HL-60/S4 treated with phorbol 12-myristate 13-acetate at 8.2 ng/mL for 4 days and 3 days (cell line): Measurements from ENCODE around the gene CDC73.
"Not testable (repeated sequence)": the region's sequence is repeated elsewhere in the genome, so short reads cannot be mapped to it uniquely, and the experiment has no call there.

ENCODE experiments used
- in situ Hi-C: fragments of 300-500 bp; cut with MboI; formaldehyde crosslinking; loops from 2 replicates; pipeline ENCODE4 v1.15.0; 2022; ENCODE audit warnings: low sequenced_read_pairs

CDC73 gene

DNA sequence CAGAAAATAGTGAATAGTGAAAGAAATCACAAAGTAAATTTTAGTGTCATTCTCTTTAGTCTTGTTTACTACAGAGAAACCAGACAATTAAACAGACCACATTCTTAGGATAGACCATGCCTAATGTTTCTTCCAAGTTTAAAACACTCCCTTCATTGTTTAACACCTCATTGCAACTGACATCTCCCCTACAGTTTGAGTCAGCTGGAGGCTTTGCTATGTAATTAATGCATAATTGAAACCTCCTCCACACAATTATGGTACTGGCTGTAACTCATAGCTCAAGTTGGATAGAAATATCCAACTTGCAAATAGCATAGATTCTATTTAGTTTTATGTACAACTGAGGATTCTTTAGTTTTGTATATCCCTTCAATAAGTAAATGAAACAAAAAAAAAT, 99.8 kb downstream of the CDC73 start:
- in situ Hi-C loops: no loop called here

DNA sequence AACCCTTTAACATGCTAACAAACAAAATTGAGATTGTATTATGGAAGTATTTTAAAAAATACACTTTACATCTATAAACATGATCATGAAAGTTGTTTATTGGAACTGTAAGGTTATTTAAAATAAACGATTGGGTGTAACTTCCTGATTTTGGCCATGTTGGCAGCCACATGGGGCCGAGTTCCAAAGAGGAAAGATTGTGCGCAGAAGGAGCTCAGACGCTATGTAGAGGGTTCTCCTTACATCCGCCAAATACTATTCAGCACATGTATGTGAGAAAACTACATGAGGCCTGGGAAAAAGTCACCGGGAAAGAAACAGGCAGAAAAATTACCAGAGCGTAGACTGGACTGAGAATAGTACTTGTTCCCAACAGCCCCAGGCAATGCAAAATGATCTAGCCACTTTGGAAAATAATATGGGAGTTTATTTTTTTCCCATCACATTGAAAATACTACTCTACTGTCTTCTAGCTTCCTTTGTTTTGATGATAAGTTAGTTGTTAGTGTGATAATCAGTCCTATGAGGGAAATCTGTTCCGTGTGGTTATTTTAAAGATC, 100.3 kb downstream of the CDC73 start:
- in situ Hi-C loops: no loop called here

DNA sequence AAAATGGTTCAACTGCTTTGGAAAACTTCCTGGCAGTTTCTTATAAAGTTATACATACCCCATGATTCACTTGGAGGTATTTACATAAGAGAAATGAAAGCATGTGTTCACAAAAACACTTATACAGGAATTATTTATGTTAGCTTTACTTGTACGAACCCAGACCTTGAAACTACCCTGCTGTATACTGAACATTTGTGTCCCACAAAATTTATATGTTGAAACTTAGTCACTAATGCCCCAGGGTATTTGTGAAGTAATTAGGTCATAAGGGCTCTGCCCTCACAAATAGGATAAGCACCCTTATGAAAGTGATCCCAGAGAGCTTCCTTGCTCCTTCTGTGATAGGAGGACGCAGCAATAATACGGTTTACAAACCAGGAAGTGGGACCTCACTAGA, 107.3 kb downstream of the CDC73 start:
- in situ Hi-C loops: no loop called here

DNA sequence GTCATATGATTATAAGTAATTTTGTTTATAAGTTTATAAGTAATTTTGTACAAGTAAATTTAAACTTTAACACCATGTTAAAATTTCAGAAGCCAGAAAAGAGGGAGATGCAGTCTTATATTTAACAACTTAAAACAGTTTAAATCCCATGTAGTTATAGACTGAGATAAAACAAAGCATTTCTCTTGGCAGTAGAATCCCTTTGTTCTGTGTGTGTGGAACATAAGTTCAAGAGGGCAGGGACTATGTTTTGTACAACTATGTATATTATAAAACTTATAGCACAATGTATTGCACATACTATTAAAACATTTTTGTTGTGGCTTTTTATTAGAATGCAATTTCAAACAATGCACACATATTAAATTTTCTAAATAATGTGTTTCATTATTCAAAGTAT, 109.3 kb downstream of the CDC73 start:
- in situ Hi-C loops: not testable (repeated sequence)

DNA sequence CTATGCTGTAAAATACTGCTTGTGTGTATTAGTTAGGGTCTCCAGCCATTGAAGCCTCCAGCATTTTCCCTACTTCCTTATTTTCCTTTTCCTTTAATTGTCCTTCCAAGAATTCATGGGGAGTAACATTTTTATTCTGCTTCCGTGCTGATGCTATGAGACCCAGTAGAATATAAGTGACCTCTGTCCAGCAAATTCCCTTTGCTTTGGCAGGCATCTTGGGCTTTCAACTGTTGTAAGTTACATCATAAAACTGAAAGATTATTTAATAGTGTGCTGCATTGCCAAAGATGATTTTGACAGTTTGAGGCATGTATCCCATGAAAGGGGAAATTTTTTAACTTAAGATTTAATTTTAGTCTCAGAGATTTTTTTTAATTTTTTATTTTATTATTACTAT, 112.7 kb downstream of the CDC73 start:
- in situ Hi-C loops: no loop called here

DNA sequence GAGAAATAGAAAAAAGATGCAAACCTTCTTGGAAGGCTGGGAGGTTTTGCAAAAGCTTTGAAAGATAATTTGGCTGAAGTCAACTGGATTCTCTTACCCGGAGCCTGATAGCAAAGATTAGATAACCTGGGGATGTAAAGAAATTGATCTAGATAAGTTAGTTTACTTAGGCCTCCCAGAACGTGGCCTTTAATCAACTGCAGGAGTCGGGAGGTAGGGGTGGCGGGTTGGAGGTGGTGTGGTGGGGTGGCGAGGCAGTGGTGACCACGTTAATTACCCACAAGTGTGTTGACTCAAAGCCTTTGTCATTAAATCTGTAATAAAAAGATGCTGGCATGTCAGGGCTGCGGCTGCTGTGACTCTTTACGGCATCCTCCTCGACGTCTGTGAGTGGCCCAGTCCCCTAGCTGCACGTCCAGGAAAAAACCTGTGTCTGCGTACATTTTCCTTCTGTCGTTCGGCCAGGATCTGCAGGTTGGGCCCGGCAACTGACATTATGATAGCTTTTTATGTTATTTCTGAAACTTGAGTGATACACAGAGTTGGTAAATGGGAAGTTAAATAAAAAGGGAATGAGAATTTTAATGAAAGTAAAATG, 115.6 kb downstream of the CDC73 start:
- in situ Hi-C loops: no loop called here

DNA sequence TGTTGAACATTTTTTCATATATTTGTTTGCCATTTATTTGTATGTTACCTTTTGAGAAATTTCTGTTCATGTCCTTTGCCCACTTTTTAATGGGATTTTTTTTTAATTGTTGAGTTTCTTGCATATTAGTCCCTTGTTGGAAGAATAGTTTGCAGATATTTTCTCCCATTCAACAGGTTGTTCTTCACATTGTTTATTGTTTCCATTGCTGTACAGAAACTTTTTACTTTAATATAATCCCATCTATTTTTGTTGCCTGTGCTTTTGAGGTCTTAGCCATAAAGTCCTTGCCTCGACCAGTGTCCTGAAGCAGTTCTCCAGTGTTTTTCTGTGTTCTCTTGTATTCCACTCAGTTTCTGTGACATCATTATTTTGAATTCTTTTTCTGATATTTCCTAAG, 118.8 kb downstream of the CDC73 start:
- in situ Hi-C loops: no loop called here

DNA sequence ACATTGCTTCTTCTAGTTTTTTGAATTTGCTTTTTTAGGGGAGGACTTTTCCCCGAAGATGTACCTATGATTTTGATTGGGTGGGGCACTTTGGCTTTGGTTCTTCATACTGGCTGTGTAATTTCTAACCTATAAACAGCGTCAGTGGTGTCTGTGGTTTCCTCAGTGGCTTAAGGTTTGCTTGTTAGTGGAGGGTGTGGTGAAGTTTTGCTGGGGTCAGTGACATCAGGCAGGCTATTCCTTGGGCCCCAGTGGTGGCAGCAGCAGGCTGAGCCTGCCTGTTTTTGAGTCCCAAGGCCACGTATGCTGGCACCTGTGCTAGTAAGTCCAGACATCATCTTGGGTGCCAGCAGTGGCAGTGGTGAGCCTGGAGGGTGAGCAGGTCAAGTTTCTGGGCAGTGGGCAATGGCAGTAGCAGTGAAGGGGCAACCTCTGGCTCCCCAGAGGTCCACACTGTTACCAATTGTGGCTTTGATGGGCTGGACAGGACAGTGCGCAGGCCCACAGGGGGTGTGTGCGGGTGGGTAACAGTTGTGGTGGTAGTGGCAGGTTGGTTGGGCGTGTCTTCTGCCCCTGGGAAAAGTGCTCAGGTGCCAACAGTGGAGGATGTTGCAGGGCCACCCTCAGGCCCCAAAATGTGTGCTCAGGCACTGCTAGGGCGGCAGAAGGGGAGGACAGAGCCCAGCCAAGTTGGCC, 119.4 kb downstream of the CDC73 start:
- in situ Hi-C loops: no loop called here

DNA sequence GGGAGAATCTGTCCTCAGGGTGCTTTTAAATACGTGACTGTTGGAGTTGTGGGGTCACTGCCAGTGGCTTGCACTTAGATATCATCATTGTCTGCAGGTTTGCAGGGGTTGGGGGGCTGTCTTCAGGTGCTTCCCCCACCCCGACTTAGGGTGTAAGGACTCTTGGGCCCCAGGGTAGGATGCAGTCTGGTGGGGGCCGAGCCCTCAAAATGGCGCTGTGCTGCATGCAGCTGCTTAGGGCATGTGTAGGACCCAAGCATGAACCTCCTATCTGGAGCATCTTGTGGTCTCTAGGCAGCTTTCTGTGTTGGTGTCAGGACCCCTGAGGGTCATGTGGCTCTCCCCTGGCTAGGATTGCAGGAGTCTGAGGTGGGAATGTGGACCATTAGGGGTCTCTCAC, 120.2 kb downstream of the CDC73 start:
- in situ Hi-C loops: no loop called here

DNA sequence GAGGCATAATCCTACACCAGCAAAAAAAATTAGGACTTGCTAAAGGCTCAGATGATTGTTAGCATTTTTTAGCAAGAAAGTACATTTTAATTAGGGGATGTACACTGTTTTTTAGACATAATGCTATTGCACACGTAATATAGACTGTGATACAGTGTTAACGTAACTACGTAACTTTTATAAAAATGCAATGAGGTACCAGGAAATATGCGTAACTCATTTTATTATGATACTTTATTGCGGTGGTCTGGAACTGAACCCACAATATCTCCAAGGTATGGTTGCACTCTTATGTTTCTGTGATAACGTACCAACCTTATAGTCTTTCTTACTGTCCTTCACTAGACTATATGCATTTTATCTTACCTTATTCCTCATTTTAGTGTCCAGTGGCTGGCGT, 127.4 kb downstream of the CDC73 start:
- in situ Hi-C loops: no loop called here

GRCh38 chr1:193251950-193252349, 130.1 kb downstream of the CDC73 start:
- in situ Hi-C loops: no loop called here

GRCh38 chr1:193256019-193256418, 134.2 kb downstream of the CDC73 start:
- in situ Hi-C loops: no loop called here

GRCh38 chr1:193259636-193260035, 137.8 kb downstream of the CDC73 start:
- in situ Hi-C loops: no loop called here

- in situ Hi-C loops: no loop called here
Observed at GRCh38 chr1:193260056-193260745, 138.4 kb downstream of the CDC73 start.

DNA sequence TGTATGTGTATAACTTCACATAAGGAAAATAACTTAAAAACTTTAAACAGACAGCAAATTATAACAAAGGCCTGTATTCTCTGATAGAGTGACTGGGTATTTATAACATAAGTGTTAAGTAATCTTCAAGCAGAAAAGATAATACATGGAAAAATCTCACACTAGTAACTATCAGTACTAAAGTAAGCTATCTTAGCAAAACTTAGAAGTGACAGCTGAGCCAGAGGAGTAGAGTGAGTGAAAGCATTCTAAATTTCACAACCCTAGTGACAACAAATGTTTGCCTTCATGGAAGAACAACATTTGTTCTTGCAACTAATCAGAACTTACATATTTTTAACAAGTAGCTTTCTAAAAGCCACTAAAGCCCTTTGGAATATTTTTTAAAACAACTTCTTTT, 139.1 kb downstream of the CDC73 start:
- in situ Hi-C loops: no loop called here

GRCh38 chr1:193262661-193263060, 140.8 kb downstream of the CDC73 start:
- in situ Hi-C loops: no loop called here

GRCh38 chr1:193264313-193265065, 142.7 kb downstream of the CDC73 start:
- in situ Hi-C loops: no loop called here

DNA sequence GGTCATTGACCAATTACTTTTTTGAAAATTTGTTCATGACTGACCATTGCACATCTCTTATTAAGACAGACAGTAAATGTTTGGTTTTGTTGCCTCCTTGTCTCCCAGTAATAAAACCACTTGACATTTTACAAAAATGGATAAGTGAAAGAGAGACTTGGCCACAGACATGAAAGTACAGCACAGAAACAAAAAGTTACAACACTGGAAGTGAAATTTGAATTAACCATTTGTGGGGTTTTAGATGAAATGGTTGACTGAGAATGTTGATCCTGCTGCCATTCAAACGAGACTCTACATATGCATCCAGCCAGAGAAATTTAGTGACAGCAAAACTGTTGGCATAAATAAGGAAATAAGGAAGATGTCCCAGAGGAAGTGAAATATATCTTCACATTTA, 143.9 kb downstream of the CDC73 start:
- in situ Hi-C loops: no loop called here

DNA sequence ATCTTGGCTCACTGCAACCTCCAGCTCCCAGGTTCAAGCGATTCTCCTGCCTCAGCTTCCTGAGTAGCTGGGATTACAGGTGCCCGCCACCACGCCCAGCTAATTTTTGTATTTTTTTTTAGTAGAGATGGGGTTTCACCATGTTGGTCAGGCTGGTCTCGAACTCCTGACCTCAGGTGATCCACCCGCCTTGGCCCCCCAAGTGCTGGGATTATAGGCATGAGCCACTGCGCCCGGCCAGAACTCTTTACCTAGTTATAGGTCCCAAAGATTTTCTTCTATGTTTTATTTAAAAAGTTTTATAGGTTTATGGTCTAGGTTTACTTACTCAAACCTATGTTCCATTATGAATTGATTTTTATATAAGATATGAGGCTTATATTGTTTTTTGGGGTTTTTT, 145.0 kb downstream of the CDC73 start:
- in situ Hi-C loops: not testable (repeated sequence)

- in situ Hi-C loops: no loop called here
Observed at GRCh38 chr1:193270996-193271395, 149.2 kb downstream of the CDC73 start.

DNA sequence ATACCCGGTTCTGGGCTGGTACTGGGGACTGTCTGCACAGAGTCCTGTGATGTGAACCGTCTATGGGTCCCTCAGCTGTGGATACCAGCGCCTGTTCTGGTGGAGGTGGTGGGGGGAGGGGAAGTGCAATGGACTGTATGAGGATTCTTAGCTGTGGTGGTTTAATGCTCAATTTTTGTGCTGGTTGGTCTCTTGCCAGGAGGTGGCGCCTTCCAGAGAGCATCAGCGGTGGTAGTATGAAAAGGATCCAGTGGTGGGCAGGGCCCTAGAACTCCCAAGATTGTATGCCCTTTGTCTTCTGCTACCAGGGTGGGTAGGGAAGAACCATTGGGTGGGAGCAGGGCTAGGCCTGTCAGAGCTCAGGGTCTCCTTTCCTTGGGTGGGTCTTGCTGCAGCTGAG, 153.9 kb downstream of the CDC73 start:
- in situ Hi-C loops: no loop called here
